Upper lobe of left lung (tissue), 4 donors: ENCODE data around the gene KIRREL1.

Experiments
- POLR2A ChIP-seq, 4 donors: fragments of 450-650 bp; IDR thresholded peaks; one replicate each; pipeline ENCODE4 v1.5.1; 2016 to 2017; ENCODE audit warnings: antibody characterized with exemption in 4 of 4, mild to moderate bottlenecking in 2 of 4
- POLR2AphosphoS5 ChIP-seq, 2 donors: sonication (generic); formaldehyde crosslinking; IDR thresholded peaks; one replicate each; pipeline ENCODE4 v1.5.1; 2017; ENCODE audit warnings: antibody characterized with exemption in 2 of 2

- TF ChIP-seq POLR2A (IDR thresholded peaks at IDR 0.05) (no peak), POLR2AphosphoS5 (IDR thresholded peaks at IDR 0.05) (no peak)
Measured at GRCh38 chr1:158102881-158103674, 109.6 kb downstream of the KIRREL1 start.
